HepG2 (cell line): Measurements from ENCODE around the gene EIF4E. TPM values are rescaled to one million over a fixed set of nuclear protein-coding genes. Genes with fewer than 3 reads are reported as not detected.

Source experiments
- ATAC-seq: fragments of 200-7000 bp; cut with Tn5 transposase; 3 replicates; pipeline ENCODE4 v1.9.1; 2020; ENCODE audit warnings: mild to moderate bottlenecking, moderate library complexity
- BruUV-seq: library from RNA; stranded (reverse); fragments of 400-500 nt; replicated peaks from 2 replicates; lab custom pipeline; 2021; lab: Mats Ljungman, UMichigan
- CTCF ChIA-PET: fragments of 300-600 bp; formaldehyde crosslinking; extraction: SDS; loops from one replicate; lab custom pipeline; 2021; ENCODE audit warnings: low total read pairs, inconsistent platforms, low intra/inter-chr PET ratio; lab: Yijun Ruan, JAX
- POLR2A ChIA-PET: fragments of 350-600 bp; sonication (Branson Sonifier 250); formaldehyde crosslinking; loops from one replicate; lab custom pipeline; 2020; ENCODE audit warnings: antibody characterized with exemption, inconsistent platforms; lab: Yijun Ruan, JAX
- DNase-seq: peaks from one replicate; pipeline ENCODE4 v3.0.0-alpha.2; 2015; ENCODE audit warnings: low spot score
- FAIRE-seq: peaks from 3 replicates; lab custom pipeline; 2011; peaks lifted over from hg19 to GRCh38; lab: Jason Lieb, UNC
- H2AFZ ChIP-seq: one replicate; pipeline ENCODE4 v1.6.1; 2011; ENCODE audit warnings: low read length, inconsistent platforms
- H3K27ac ChIP-seq: fragments of 300-600 bp; 3 replicates; pipeline ENCODE4 v1.8.0; 2011; ENCODE audit warnings: mixed run types, mild to moderate bottlenecking, mixed read lengths, low read length, inconsistent platforms; ENCODE audit not compliant: insufficient read depth; ENCODE audit errors: extremely low read length
- H3K27me3 ChIP-seq, 2 experiments: fragments of 200-600 bp in 1 of 2; 2 replicates in 1 of 2; 3 replicates in 1 of 2; pipeline versions ENCODE4 v1.6.0 to v1.8.0; 2011; ENCODE audit warnings: low read length in 2 of 2, mild to moderate bottlenecking in 2 of 2, moderate library complexity in 2 of 2, inconsistent platforms in 1 of 2; ENCODE audit not compliant: insufficient read depth in 2 of 2, control insufficient read depth in 1 of 2
- H3K36me3 ChIP-seq, 2 experiments: fragments of 200-600 bp in 1 of 2; replicated peaks in 1 of 2; 2 replicates in 1 of 2; 3 replicates in 1 of 2; pipeline versions ENCODE4 v1.5.1 to v1.8.0; 2011; ENCODE audit warnings: low read length in 2 of 2, inconsistent platforms in 1 of 2; ENCODE audit not compliant: insufficient read depth in 2 of 2, control insufficient read depth in 1 of 2
- H3K4me1 ChIP-seq: 2 replicates; pipeline ENCODE4 v1.5.1; 2012; ENCODE audit warnings: low read length, inconsistent platforms; ENCODE audit not compliant: insufficient read depth
- H3K4me2 ChIP-seq: 2 replicates; pipeline ENCODE4 v1.6.0; 2011; ENCODE audit warnings: low read depth, low read length, inconsistent platforms
- H3K4me3 ChIP-seq, 3 experiments: fragments of 200-600 bp in 1 of 3; sonication (generic), shearing (Covaris generic) in 1 of 3; replicated peaks in 1 of 3; 2 replicates each; pipeline ENCODE4 v1.5.1; 2011 to 2016; ENCODE audit warnings: low read length in 3 of 3, inconsistent platforms in 2 of 3, low read depth in 2 of 3, mild to moderate bottlenecking in 2 of 3, control low read depth in 1 of 3, mixed read lengths in 1 of 3; ENCODE audit not compliant: insufficient read depth in 1 of 3
- H3K79me2 ChIP-seq: one replicate; pipeline ENCODE4 v1.6.1; 2011; ENCODE audit warnings: low read length, inconsistent platforms; ENCODE audit not compliant: insufficient read depth
- H3K9ac ChIP-seq: 2 replicates; pipeline ENCODE4 v1.6.0; 2011; ENCODE audit warnings: mild to moderate bottlenecking, low read depth, low read length, inconsistent platforms; ENCODE audit not compliant: insufficient read depth
- H3K9me3 ChIP-seq: 2 replicates; pipeline ENCODE4 v1.5.1; 2012; ENCODE audit warnings: mild to moderate bottlenecking, low read length
- H4K20me1 ChIP-seq: 2 replicates; pipeline ENCODE4 v1.6.0; 2011; ENCODE audit warnings: inconsistent platforms, mild to moderate bottlenecking, low read length, moderate library complexity; ENCODE audit not compliant: insufficient read depth
- CBFB ChIP-seq: sonication (generic); formaldehyde crosslinking; IDR thresholded peaks from 2 replicates; pipeline ENCODE4 v1.4.0; 2020; ENCODE audit warnings: missing genetic modification reagents
- CEBPB ChIP-seq: IDR thresholded peaks from 2 replicates; pipeline ENCODE4 v1.6.1; 2011; ENCODE audit warnings: low read depth, low read length, improper control_type of control experiment, borderline replicate concordance
- HNF4G ChIP-seq, 2 experiments: sonication (generic) in 1 of 2; formaldehyde crosslinking in 1 of 2; IDR thresholded peaks; 2 replicates each; pipeline versions ENCODE4 v1.4.0 to v1.6.1; 2011 to 2020; ENCODE audit warnings: borderline replicate concordance in 2 of 2, low read depth in 2 of 2, mild to moderate bottlenecking in 2 of 2, low read length in 1 of 2, missing genetic modification reagents in 1 of 2, moderate library complexity in 1 of 2
- HOXA9 ChIP-seq: sonication (generic); formaldehyde crosslinking; IDR thresholded peaks from 2 replicates; pipeline ENCODE4 v1.8.1; 2022; ENCODE audit warnings: missing genetic modification reagents, mild to moderate bottlenecking, moderate library complexity, borderline replicate concordance
- ZBTB38 ChIP-seq: sonication (generic); formaldehyde crosslinking; IDR thresholded peaks from 2 replicates; pipeline ENCODE4 v1.5.1; 2020; ENCODE audit warnings: mild to moderate bottlenecking, missing genetic modification reagents
- ZFP36L2 ChIP-seq: sonication (generic); formaldehyde crosslinking; IDR thresholded peaks from 2 replicates; pipeline ENCODE4 v1.4.0; 2020; ENCODE audit warnings: missing genetic modification reagents
- ZNF382 ChIP-seq: sonication (generic); formaldehyde crosslinking; IDR thresholded peaks from 2 replicates; pipeline ENCODE4 v1.5.0; 2020; ENCODE audit warnings: missing genetic modification reagents, mild to moderate bottlenecking, borderline replicate concordance
- ZNF614 ChIP-seq: IDR thresholded peaks from 2 replicates; pipeline ENCODE4 v1.6.1; 2018; ENCODE audit warnings: missing biosample characterization, missing genetic modification reagents, inconsistent platforms, borderline replicate concordance
- WGBS: methylation state at CpG from one replicate; pipeline ENCODE4 v1.1.6; 2017; ENCODE audit warnings: low lambda C conversion rate; 5-methylcytosine and 5-hydroxymethylcytosine counted together
- in situ Hi-C: cut with HindIII; loops from 2 replicates; pipeline ENCODE4 v1.10.0; 2017; ENCODE audit warnings: low pct_unique_long_range_greater_than_20kb; ENCODE audit not compliant: extremely low pct_ligation_motif_present
- intact Hi-C: fragments of 100-400 bp; cut with micrococcal nuclease; formaldehyde crosslinking; loops from one replicate; pipeline ENCODE4 v1.10.0; 2022; ENCODE audit not compliant: unreplicated experiment
- polyA plus RNA-seq, 8 experiments: library from polyadenylated mRNA; depleted of rRNA in 3 of 8; stranded (reverse) in 7 of 8; unstranded in 1 of 8; fragments of >200 nt; fragmentation: Illumina TruSeq in 4 of 8; extraction: Trizol in 4 of 8; gene quantifications; 2 replicates each; pipeline versions ENCODE4 v1.2.1 to v1.2.3, GENCODE V29; 2011 to 2016; ENCODE audit warnings: low read depth in 4 of 8, missing spikeins in 1 of 8, mixed read lengths in 1 of 8; ENCODE audit not compliant: insufficient read depth in 1 of 8
- total RNA-seq, 5 experiments: library from RNA; depleted of rRNA; stranded (reverse); fragments of >200 nt; fragmentation: Illumina TruSeq; extraction: Trizol; gene quantifications; 2 replicates each; pipeline ENCODE4 v1.2.3, GENCODE V29; 2016; ENCODE audit warnings: low read depth in 1 of 5
- TF ChIP-seq, protein P1 (sequence below): sonication (generic); formaldehyde crosslinking; IDR thresholded peaks from 2 replicates; pipeline ENCODE4 v1.9.0; 2021; ENCODE audit warnings: missing genetic modification reagents, borderline replicate concordance
- TF ChIP-seq, protein P2 (sequence below): sonication (generic); formaldehyde crosslinking; IDR thresholded peaks from 2 replicates; pipeline ENCODE4 v1.5.0; 2020; ENCODE audit warnings: missing genetic modification reagents

The EIF4E gene
- total and polyA plus RNA-seq, 2 of the 13 experiments (the other 11 are each of a cell fraction or from before 2014, with no cell fraction given): 50.8 to 194 TPM

DNA sequence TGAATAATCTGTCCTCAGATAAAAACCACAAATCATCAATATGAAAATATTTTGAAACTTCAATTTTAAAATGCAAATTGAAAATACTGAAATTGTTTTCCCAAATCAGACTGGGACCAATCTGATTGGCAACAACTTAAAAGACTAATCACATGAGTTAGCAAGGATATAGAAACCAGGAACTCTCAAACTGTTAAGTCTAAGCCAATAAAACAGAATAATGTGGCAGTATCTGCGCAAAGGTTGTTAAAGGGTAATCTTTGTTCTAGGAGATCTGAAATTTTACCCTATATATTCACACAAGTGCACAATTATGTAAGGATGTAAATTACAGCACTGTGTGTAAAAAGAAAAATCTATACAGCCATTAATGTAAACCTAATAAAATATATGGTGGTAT lies 29.7 kb downstream of the EIF4E start:
- in situ Hi-C loops: no loop called here
- CTCF ChIA-PET: no interaction called here

DNA sequence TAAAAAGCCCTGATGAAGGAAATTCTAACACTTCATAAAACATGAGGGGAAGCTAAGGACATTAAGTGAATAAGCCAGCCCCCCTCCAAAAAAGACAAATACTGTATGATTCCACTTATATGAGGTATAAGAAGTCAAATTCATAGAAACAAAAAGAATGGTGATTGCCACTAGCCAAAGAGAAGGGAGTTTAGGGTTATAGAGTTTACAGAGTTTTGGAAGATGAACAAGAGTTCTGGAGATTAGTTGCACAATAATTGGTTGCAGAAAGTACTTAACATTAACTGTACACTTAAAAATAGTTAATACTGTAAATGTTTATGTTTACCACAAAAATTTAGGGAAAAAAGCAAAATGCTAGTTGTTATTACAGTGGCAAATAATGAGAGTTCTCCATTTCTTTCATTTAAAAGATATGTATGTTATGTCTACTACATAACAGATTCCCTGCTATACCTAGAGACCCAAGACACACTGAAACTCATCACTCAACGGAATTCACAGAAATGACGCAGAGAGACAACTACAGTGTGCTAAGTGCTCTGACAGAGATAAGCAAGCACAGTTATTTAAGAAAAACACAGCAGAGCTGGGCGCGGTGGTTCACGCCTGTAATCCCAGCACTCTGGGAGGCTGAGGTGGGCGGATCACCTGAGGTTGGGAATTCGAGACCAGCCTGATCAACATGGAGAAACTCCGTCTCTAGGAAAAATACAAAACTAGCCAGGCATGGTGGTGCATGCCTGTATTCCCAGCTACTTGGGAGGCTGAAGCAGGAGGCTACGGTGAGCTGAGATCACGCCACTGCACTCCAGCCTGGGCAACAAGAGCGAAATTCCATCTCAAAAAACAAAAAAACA lies 37.2 kb downstream of the EIF4E start:
- no peaks in the 10 kb centered on the region for H3K27me3 ChIP-seq
- 97% methylated on average over 11 of the region's 11 CpGs for WGBS
- peak; percentile 7; the same call in 1 of the 2 replicates for TF ChIP-seq CEBPB
- TF ChIP-seq, protein P1, sequence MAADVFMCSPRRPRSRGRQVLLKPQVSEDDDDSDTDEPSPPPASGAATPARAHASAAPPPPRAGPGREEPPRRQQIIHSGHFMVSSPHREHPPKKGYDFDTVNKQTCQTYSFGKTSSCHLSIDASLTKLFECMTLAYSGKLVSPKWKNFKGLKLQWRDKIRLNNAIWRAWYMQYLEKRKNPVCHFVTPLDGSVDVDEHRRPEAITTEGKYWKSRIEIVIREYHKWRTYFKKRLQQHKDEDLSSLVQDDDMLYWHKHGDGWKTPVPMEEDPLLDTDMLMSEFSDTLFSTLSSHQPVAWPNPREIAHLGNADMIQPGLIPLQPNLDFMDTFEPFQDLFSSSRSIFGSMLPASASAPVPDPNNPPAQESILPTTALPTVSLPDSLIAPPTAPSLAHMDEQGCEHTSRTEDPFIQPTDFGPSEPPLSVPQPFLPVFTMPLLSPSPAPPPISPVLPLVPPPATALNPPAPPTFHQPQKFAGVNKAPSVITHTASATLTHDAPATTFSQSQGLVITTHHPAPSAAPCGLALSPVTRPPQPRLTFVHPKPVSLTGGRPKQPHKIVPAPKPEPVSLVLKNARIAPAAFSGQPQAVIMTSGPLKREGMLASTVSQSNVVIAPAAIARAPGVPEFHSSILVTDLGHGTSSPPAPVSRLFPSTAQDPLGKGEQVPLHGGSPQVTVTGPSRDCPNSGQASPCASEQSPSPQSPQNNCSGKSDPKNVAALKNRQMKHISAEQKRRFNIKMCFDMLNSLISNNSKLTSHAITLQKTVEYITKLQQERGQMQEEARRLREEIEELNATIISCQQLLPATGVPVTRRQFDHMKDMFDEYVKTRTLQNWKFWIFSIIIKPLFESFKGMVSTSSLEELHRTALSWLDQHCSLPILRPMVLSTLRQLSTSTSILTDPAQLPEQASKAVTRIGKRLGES (CRISPR knock-in tag): no peak
- in situ Hi-C loops: no loop called here
- no peak overlapping the region for H3K27ac ChIP-seq
- DNase-seq (no peak), FAIRE-seq (no peak), ATAC-seq (no peak)
- BruUV-seq: no TSS peak
- no peak overlapping the region for H2AFZ ChIP-seq
- H3K79me2 ChIP-seq: peaks cover 22% of the 10 kb centered on the region
- H3K9me3 ChIP-seq: no peaks in the 10 kb centered on the region
- H4K20me1 ChIP-seq: no peaks in the 10 kb centered on the region; the same call in 1 of the 2 replicates
- no peak overlapping the region for H3K4me3 ChIP-seq
- POLR2A ChIA-PET: no interaction called here
- intact Hi-C loops: no loop called here
- CTCF ChIA-PET: no interaction called here
- no peaks in the 10 kb centered on the region for H3K4me1 ChIP-seq
- peaks cover 8 to 61% of the 10 kb centered on the region in 2 experiments for H3K36me3 ChIP-seq
- no peak overlapping the region for H3K4me2 ChIP-seq
- H3K9ac ChIP-seq: no peak overlapping the region

More for the DNA sequence above, 29.7 kb downstream of the EIF4E start:
- no peak overlapping the region for H3K9ac ChIP-seq
- peaks cover 68% of the 10 kb centered on the region for H3K79me2 ChIP-seq
- peaks cover 3 to 59% of the 10 kb centered on the region in 2 experiments for H3K36me3 ChIP-seq
- no peaks in the 10 kb centered on the region; a peak in 1 of 5 replicates for H3K27me3 ChIP-seq
- peaks cover 9% of the 10 kb centered on the region; the same call in 1 of the 2 replicates for H3K4me1 ChIP-seq
- H3K27ac ChIP-seq: no peak overlapping the region
- intact Hi-C loops: no loop called here
- no peak overlapping the region for H2AFZ ChIP-seq
- FAIRE-seq: no peak
- no peak for ATAC-seq
- 100% methylated on average over 1 of the region's 1 CpG for WGBS
- no peak for DNase-seq
- no TSS peak for BruUV-seq
- H4K20me1 ChIP-seq: 0 out of 2 replicates have a peak, but pooled peaks cover 4% of the 10 kb centered on the region
- TF ChIP-seq HOXA9 (CRISPR knock-in tag) (no peak), ZNF614 (CRISPR knock-in tag) (no peak), ZFP36L2 (no peak), CBFB (CRISPR knock-in tag) (no peak), HNF4G (IDR thresholded peaks at IDR 0.05; ENCODE audit: borderline replicate concordance, low read depth, low read length) (no peak), HNF4G (CRISPR knock-in tag; IDR thresholded peaks at IDR 0.05; ENCODE audit: borderline replicate concordance, low read depth) (no peak), ZNF382 (CRISPR knock-in tag) (no peak), ZBTB38 (CRISPR knock-in tag) (no peak)
- TF ChIP-seq, protein P2, sequence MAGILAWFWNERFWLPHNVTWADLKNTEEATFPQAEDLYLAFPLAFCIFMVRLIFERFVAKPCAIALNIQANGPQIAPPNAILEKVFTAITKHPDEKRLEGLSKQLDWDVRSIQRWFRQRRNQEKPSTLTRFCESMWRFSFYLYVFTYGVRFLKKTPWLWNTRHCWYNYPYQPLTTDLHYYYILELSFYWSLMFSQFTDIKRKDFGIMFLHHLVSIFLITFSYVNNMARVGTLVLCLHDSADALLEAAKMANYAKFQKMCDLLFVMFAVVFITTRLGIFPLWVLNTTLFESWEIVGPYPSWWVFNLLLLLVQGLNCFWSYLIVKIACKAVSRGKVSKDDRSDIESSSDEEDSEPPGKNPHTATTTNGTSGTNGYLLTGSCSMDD (CRISPR knock-in tag): no peak
- H3K4me3 ChIP-seq: no peak overlapping the region
- H3K4me2 ChIP-seq: no peak overlapping the region
- H3K9me3 ChIP-seq: no peaks in the 10 kb centered on the region
- POLR2A ChIA-PET: no interaction called here
